Activated CD8-positive, alpha-beta T cell treated with anti-CD3 and anti-CD28 coated beads for 36 hours (primary cell): Measurements from ENCODE around the gene VIPR1. TPM values are rescaled to one million over a fixed set of nuclear protein-coding genes. Genes with fewer than 3 reads are reported as not detected.

Source experiments
- ATAC-seq: fragments of 200-7000 bp; cut with Tn5 transposase; one replicate; pipeline ENCODE4 v1.10.0; 2021; ENCODE audit warnings: mild to moderate bottlenecking, moderate library complexity
- CTCF ChIA-PET: fragments of 350-600 bp; sonication (Branson Sonifier 250); formaldehyde crosslinking; loops from one replicate; lab custom pipeline; 2021; ENCODE audit warnings: antibody characterized with exemption; lab: Charles Lee
- POLR2A ChIA-PET: fragments of 350-600 bp; sonication (Branson Sonifier 250); formaldehyde crosslinking; loops from one replicate; lab custom pipeline; 2021; ENCODE audit warnings: antibody characterized with exemption; lab: Charles Lee
- DNase-seq: peaks from one replicate; pipeline ENCODE4 v3.0.0-alpha.2; 2020
- H3K27ac Mint-ChIP-seq: one replicate; pipeline ENCODE4 v1.8.0; 2021; ENCODE audit warnings: mild to moderate bottlenecking, mixed read lengths
- H3K27me3 Mint-ChIP-seq: one replicate; pipeline ENCODE4 v1.8.0; 2021; ENCODE audit warnings: mixed read lengths
- H3K36me3 Mint-ChIP-seq: one replicate; pipeline ENCODE4 v1.8.0; 2021; ENCODE audit warnings: low read depth, mixed read lengths
- H3K4me1 Mint-ChIP-seq: one replicate; pipeline ENCODE4 v1.8.0; 2021; ENCODE audit warnings: low read depth, mixed read lengths
- H3K4me3 Mint-ChIP-seq: one replicate; pipeline ENCODE4 v1.8.0; 2021; ENCODE audit warnings: mild to moderate bottlenecking, moderate library complexity, mixed read lengths
- H3K9me3 Mint-ChIP-seq: one replicate; pipeline ENCODE4 v1.8.0; 2021; ENCODE audit warnings: mixed read lengths
- intact Hi-C: fragments of 100-400 bp; cut with micrococcal nuclease; formaldehyde crosslinking; loops from one replicate; pipeline ENCODE4 v1.10.0; 2022
- total RNA-seq, 2 experiments: library from RNA; stranded (reverse); gene quantifications; one replicate each; pipeline ENCODE4 v1.2.3, GENCODE V29; 2021
- TF ChIP-seq, protein P1 (sequence below): fragments of 200-600 bp; IDR thresholded peaks from one replicate; pipeline ENCODE4 v1.8.0; 2022; ENCODE audit warnings: antibody characterized with exemption, mild to moderate bottlenecking

The VIPR1 gene
- total RNA-seq, 2 experiments from 2014 or later = 8.5 to 9.0 TPM

DNA sequence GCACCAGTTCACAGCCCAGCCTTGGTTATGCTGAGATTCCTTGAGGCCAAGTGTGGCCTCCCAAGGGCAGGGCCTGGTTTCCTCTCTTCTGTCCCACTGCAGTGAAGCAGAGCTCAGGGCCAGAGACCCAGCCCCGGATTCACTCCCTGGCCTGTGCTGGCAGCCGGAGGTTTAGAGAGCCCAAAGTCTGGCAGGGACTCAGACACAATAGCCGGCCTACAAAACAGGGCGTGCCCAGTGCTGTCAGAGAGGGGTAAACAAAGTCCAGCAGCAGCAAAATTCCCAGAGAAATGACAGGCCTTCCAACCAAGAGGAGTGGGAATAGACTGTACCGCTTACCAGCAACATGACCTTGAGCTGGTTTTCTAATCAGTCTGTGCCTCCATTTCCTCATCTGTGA is 14.0 kb downstream of the VIPR1 start:
- DNase-seq (no peak), ATAC-seq (no peak)
- Mint-ChIP-seq H3K4me1 (peaks cover 21% of the 10 kb centered on the region), H3K4me3 (no peak overlapping the region), H3K9me3 (no peaks in the 10 kb centered on the region), H3K36me3 (peaks cover 5% of the 10 kb centered on the region), H3K27ac (no peak overlapping the region), H3K27me3 (no peaks in the 10 kb centered on the region)
- POLR2A ChIA-PET = interaction anchor here (1.3 to 1.5 kb wide), 2 partner anchors 11 to 15 kb away, joined by 3 to 4 read pairs; no protein-coding TSS in a partner anchor
- intact Hi-C loops = no loop called here
- TF ChIP-seq, protein P1, sequence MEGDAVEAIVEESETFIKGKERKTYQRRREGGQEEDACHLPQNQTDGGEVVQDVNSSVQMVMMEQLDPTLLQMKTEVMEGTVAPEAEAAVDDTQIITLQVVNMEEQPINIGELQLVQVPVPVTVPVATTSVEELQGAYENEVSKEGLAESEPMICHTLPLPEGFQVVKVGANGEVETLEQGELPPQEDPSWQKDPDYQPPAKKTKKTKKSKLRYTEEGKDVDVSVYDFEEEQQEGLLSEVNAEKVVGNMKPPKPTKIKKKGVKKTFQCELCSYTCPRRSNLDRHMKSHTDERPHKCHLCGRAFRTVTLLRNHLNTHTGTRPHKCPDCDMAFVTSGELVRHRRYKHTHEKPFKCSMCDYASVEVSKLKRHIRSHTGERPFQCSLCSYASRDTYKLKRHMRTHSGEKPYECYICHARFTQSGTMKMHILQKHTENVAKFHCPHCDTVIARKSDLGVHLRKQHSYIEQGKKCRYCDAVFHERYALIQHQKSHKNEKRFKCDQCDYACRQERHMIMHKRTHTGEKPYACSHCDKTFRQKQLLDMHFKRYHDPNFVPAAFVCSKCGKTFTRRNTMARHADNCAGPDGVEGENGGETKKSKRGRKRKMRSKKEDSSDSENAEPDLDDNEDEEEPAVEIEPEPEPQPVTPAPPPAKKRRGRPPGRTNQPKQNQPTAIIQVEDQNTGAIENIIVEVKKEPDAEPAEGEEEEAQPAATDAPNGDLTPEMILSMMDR = no peak
- CTCF ChIA-PET = no interaction called here

DNA sequence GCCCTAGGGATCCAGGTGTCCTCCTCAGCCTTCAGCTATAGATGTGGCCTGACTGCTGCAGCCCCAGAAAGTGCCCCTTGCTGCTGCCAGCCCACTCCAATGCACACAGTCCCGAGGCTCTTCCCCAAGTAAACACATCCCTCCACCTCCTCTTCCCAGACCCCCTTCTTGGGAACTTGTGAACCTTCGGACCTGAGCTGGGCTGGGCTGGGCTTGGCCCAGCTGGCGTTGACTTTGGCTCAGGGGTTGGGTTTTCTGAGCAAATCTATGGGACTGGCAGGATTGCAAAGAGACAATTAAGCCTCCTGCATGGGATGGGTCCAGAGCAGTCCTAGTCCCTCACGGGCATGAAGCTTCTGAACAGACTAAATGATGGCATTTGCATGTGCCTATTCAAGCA is 14.7 kb downstream of the VIPR1 start:
- intact Hi-C loops = no loop called here
- peaks cover 16% of the 10 kb centered on the region for H3K4me1 Mint-ChIP-seq
- ATAC-seq (no peak), DNase-seq (no peak)
- no peak overlapping the region for H3K4me3 Mint-ChIP-seq
- TF ChIP-seq, protein P1 = no peak
- H3K36me3 Mint-ChIP-seq = peaks cover 5% of the 10 kb centered on the region
- ChIA-PET POLR2A (interaction anchor here (1.3 to 1.5 kb wide), 2 partner anchors 10 to 16 kb away, joined by 3 to 4 read pairs; no protein-coding TSS in a partner anchor), CTCF (no interaction called here)
- no peaks in the 10 kb centered on the region for H3K9me3 Mint-ChIP-seq
- H3K27ac Mint-ChIP-seq = no peak overlapping the region
- no peaks in the 10 kb centered on the region for H3K27me3 Mint-ChIP-seq

DNA sequence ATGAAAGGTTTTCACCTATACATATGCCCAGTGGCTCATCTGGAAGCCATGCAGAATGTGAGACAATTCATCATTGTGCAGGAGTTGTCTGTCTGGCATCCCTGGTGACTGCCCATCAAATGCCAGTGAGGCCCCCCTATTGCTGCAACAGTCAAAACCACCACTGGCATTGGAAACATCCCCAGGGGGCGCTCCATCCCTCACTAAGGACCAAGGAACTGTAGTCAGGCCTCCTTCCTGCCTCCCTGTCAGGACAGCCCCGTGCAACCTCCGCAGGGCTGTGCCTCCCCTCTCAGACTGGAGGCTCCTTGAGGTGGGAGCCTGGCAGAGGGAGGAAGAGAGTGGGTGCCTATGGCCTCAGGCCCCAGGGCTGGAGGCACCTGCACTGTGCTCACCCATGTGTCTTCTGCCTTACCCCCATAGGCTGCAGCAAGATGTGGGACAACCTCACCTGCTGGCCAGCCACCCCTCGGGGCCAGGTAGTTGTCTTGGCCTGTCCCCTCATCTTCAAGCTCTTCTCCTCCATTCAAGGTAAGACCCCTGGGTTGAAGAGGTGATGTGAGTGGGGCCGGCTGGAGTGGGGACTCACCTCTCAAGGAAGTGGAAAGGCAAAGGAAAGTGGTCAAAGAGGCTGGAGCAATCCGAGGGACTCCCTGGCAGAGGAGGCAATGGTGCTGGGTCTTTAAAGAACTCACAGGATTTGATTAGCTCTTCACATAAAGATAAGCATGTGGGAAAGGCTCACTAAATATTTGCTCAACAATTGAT is 16.5 kb downstream of the VIPR1 start:
- Mint-ChIP-seq H3K36me3 (peaks cover 9% of the 10 kb centered on the region), H3K4me1 (peaks cover 16% of the 10 kb centered on the region), H3K4me3 (no peak overlapping the region), H3K27me3 (no peaks in the 10 kb centered on the region), H3K27ac (peak overlapping the region; percentile 78), H3K9me3 (no peaks in the 10 kb centered on the region)
- intact Hi-C loops = no loop called here
- ChIA-PET POLR2A (interaction anchor here (0.6 to 0.9 kb wide), 2 partner anchors 16 to 63 kb away, joined by 3 read pairs; partner anchors contain the start of gene SEC22C), CTCF (interaction anchor here (0.7 to 1.5 kb wide), 7 partner anchors 17 to 29 kb away, joined by 3 to 11 read pairs (median 5); no protein-coding TSS in a partner anchor)
- ATAC-seq (peak; percentile 19), DNase-seq (peak; percentile 74)
- TF ChIP-seq, protein P1 = peak; percentile 48

DNA sequence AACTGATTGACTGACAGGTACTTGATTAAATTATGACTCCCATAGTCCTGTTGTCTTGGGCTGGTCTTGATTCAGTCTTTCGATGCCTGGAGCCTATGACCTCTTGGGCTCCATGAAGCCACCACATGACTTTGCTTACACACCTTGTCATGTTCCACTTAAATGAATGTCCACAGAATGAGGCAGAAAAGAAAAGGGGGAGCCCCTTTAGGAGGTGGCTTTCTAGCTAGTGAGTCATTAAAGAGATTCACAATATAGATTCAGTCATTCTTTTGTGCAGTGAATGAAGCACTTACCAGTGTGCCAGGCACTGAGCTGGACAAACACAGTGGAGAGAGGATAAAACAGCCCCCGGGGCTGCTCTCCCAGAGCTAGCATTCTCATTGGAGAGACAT is 17.1 kb downstream of the VIPR1 start:
- DNase-seq (peak; percentile 45), ATAC-seq (peak; percentile 95)
- Mint-ChIP-seq H3K4me3 (no peak overlapping the region), H3K27ac (peak overlapping the region; percentile 78), H3K9me3 (no peaks in the 10 kb centered on the region), H3K36me3 (peaks cover 10% of the 10 kb centered on the region), H3K4me1 (peaks cover 16% of the 10 kb centered on the region), H3K27me3 (no peaks in the 10 kb centered on the region)
- CTCF ChIA-PET = interaction anchor here (0.7 to 1.5 kb wide), 6 partner anchors 17 to 29 kb away, joined by 5 to 11 read pairs (median 5); no protein-coding TSS in a partner anchor
- TF ChIP-seq, protein P1 = no peak
- intact Hi-C loops = no loop called here
- POLR2A ChIA-PET = interaction anchor here (0.6 to 0.9 kb wide), 2 partner anchors 16 to 62 kb away, joined by 3 read pairs; partner anchors contain the start of gene SEC22C

DNA sequence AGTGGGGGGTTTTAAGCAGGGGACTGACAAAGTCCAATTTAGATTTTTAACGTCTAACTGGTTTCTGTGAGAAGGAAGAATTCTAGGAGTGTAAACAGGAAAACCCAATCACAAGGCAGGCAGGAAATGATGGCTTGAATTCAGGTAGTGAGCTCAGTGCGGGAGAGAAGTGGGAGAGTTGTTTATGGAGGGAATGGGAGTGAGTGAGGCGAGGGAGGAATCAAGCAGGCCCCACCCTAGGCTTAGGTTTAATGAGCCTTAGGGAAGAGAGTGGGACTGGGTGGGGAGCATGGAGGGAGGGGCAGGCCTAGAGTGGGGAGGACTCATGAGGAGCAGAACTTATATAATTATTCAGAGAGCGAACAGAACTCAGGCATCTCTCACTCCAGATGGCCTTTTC is 17.9 kb downstream of the VIPR1 start:
- H3K4me1 Mint-ChIP-seq = peaks cover 19% of the 10 kb centered on the region
- H3K27me3 Mint-ChIP-seq = no peaks in the 10 kb centered on the region
- ATAC-seq (no peak), DNase-seq (no peak)
- POLR2A ChIA-PET = no interaction called here
- peak overlapping the region; percentile 32 for H3K27ac Mint-ChIP-seq
- H3K9me3 Mint-ChIP-seq = no peaks in the 10 kb centered on the region
- TF ChIP-seq, protein P1 = no peak
- CTCF ChIA-PET = interaction anchor here (1.0 to 1.5 kb wide), 4 partner anchors 17 to 28 kb away, joined by 5 to 11 read pairs (median 6); no protein-coding TSS in a partner anchor
- intact Hi-C loops = no loop called here
- H3K36me3 Mint-ChIP-seq = peaks cover 10% of the 10 kb centered on the region
- no peak overlapping the region for H3K4me3 Mint-ChIP-seq
